Osteoblast (primary cell): ENCODE results near the gene MMP2. TPM values are rescaled to one million over a fixed set of nuclear protein-coding genes. Genes with fewer than 3 reads are reported as not detected.

ENCODE experiments used
- DNase-seq: peaks from one replicate; pipeline ENCODE4 v3.0.0; 2011; ENCODE audit warnings: low spot score, mixed read lengths; ENCODE audit not compliant: insufficient read length; ENCODE audit errors: missing footprints
- H2AFZ ChIP-seq: 2 replicates; pipeline ENCODE4 v1.6.0; 2011; ENCODE audit warnings: mild to moderate bottlenecking, low read length
- H3K27ac ChIP-seq: 2 replicates; pipeline ENCODE4 v1.5.1; 2011; ENCODE audit warnings: mild to moderate bottlenecking, low read depth, low read length, moderate library complexity
- H3K27me3 ChIP-seq: 2 replicates; pipeline ENCODE4 v1.6.0; 2012; ENCODE audit warnings: mild to moderate bottlenecking, control low read depth, inconsistent platforms, low read length, moderate library complexity; ENCODE audit not compliant: insufficient read depth
- H3K36me3 ChIP-seq: 2 replicates; pipeline ENCODE4 v1.5.1; 2011; ENCODE audit warnings: mild to moderate bottlenecking, low read length, control low read depth, moderate library complexity; ENCODE audit not compliant: insufficient read depth
- H3K4me1 ChIP-seq: 2 replicates; pipeline ENCODE4 v1.5.1; 2011; ENCODE audit warnings: mild to moderate bottlenecking, low read length, control low read depth, moderate library complexity; ENCODE audit not compliant: insufficient read depth
- H3K4me2 ChIP-seq: 2 replicates; pipeline ENCODE4 v1.6.0; 2011; ENCODE audit warnings: mild to moderate bottlenecking, low read length; ENCODE audit not compliant: insufficient read depth
- H3K4me3 ChIP-seq: fragments of 200-600 bp; sonication (generic); 3 replicates; pipeline ENCODE4 v1.5.1; 2012; ENCODE audit warnings: mild to moderate bottlenecking, low read length, inconsistent platforms; ENCODE audit not compliant: insufficient read depth
- H3K79me2 ChIP-seq: 2 replicates; pipeline ENCODE4 v1.6.0; 2012; ENCODE audit warnings: mild to moderate bottlenecking, low read length, control low read depth, inconsistent platforms; ENCODE audit not compliant: insufficient read depth
- H3K9me3 ChIP-seq: 2 replicates; pipeline ENCODE4 v1.5.1; 2011; ENCODE audit warnings: low read depth, low read length, control low read depth
- H4K20me1 ChIP-seq: 2 replicates; pipeline ENCODE4 v1.6.0; 2012; ENCODE audit warnings: mild to moderate bottlenecking, low read length, control low read depth; ENCODE audit not compliant: insufficient read depth
- total RNA-seq: library from RNA; depleted of rRNA; stranded (reverse); fragments of >200 nt; gene quantifications from 2 replicates; pipeline ENCODE4 v1.2.3, GENCODE V29; 2012
- TF ChIP-seq, protein P1 (sequence below): IDR thresholded peaks from 2 replicates; pipeline ENCODE4 v1.5.1; 2011; ENCODE audit warnings: mild to moderate bottlenecking, low read depth, low read length, moderate library complexity; ENCODE audit errors: extremely low read depth

The MMP2 gene
- total RNA-seq, 1 donor = 2,094 TPM

DNA sequence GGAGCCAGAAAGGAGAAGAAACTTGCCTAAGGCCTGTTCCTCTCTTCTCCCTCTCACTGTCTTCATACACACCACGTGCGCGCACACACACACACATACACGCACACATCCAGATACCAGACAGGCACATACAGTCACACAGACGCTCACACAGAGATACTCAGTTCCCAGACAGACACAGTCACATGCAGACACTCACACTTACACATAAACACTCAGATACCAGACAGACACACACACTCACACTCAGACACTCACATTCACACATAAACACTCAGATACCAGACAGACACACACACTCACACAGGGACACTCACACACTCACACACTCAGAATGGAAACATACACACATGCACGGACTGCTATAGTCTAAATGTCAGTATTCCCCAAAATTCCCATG, 24.1 kb upstream of the MMP2 start:
- no peak overlapping the region for H3K4me3 ChIP-seq
- H3K9me3 ChIP-seq = no peaks in the 10 kb centered on the region
- H3K4me1 ChIP-seq = no peaks in the 10 kb centered on the region
- H3K79me2 ChIP-seq = no peaks in the 10 kb centered on the region
- DNase-seq = no peak
- no peaks in the 10 kb centered on the region for H3K36me3 ChIP-seq
- no peaks in the 10 kb centered on the region for H4K20me1 ChIP-seq
- no peaks in the 10 kb centered on the region for H3K27me3 ChIP-seq
- H3K4me2 ChIP-seq = no peak overlapping the region
- no peak overlapping the region for H2AFZ ChIP-seq
- TF ChIP-seq, protein P1, sequence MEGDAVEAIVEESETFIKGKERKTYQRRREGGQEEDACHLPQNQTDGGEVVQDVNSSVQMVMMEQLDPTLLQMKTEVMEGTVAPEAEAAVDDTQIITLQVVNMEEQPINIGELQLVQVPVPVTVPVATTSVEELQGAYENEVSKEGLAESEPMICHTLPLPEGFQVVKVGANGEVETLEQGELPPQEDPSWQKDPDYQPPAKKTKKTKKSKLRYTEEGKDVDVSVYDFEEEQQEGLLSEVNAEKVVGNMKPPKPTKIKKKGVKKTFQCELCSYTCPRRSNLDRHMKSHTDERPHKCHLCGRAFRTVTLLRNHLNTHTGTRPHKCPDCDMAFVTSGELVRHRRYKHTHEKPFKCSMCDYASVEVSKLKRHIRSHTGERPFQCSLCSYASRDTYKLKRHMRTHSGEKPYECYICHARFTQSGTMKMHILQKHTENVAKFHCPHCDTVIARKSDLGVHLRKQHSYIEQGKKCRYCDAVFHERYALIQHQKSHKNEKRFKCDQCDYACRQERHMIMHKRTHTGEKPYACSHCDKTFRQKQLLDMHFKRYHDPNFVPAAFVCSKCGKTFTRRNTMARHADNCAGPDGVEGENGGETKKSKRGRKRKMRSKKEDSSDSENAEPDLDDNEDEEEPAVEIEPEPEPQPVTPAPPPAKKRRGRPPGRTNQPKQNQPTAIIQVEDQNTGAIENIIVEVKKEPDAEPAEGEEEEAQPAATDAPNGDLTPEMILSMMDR = no peak
- no peak overlapping the region for H3K27ac ChIP-seq

DNA sequence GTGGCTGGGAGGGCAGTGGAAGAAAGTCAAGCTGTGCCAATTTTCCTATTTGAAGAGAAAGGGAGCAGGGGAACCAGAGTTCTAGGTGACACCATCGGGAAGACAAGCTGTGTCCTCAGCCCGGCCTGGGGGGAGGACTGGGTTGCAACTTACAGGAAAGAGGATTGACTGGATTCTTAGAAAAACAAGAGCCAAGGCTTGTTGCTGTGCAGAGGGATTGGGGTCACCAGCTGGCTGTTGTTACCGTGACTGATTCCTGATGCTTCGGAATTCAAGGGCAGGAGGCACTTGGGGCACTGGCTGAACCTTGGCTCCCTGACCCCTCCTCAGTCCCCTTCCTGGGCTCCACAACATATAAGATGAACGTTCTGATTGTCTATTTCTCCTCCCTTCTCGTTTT, 16.8 kb upstream of the MMP2 start:
- TF ChIP-seq, protein P1 = no peak
- Histone ChIP-seq H2AFZ (no peak overlapping the region), H3K4me3 (no peak overlapping the region), H3K9me3 (no peaks in the 10 kb centered on the region), H3K36me3 (no peaks in the 10 kb centered on the region), H4K20me1 (no peaks in the 10 kb centered on the region), H3K79me2 (no peaks in the 10 kb centered on the region), H3K4me1 (peaks cover 3% of the 10 kb centered on the region), H3K27me3 (no peaks in the 10 kb centered on the region), H3K4me2 (no peak overlapping the region), H3K27ac (no peak overlapping the region)
- no peak for DNase-seq

DNA sequence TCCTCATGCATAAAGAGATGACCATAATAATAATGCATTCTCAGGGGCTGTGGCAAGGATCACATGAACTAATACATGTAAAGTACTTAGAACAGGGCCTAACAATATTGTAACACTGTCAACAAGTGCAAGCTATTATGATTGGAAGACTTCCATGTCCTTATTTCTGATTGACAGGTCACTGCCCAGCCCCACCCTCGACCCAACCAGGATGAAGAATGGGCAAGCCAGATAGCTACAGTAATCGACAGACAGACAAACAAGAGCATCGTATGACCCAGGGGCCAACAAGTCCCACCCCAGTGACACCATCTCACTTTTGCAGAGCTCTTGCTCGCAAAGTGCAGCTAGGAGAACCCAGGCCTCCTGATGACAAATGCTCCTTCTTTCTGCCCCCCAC, 14.6 kb upstream of the MMP2 start:
- H3K27ac ChIP-seq = no peak overlapping the region
- H3K79me2 ChIP-seq = no peaks in the 10 kb centered on the region
- no peak for DNase-seq
- H2AFZ ChIP-seq = no peak overlapping the region
- peaks cover 3% of the 10 kb centered on the region for H3K4me1 ChIP-seq
- H3K4me3 ChIP-seq = no peak overlapping the region
- H3K27me3 ChIP-seq = no peaks in the 10 kb centered on the region
- TF ChIP-seq, protein P1 = no peak
- no peaks in the 10 kb centered on the region for H4K20me1 ChIP-seq
- H3K9me3 ChIP-seq = no peaks in the 10 kb centered on the region
- no peaks in the 10 kb centered on the region for H3K36me3 ChIP-seq
- H3K4me2 ChIP-seq = no peak overlapping the region

DNA sequence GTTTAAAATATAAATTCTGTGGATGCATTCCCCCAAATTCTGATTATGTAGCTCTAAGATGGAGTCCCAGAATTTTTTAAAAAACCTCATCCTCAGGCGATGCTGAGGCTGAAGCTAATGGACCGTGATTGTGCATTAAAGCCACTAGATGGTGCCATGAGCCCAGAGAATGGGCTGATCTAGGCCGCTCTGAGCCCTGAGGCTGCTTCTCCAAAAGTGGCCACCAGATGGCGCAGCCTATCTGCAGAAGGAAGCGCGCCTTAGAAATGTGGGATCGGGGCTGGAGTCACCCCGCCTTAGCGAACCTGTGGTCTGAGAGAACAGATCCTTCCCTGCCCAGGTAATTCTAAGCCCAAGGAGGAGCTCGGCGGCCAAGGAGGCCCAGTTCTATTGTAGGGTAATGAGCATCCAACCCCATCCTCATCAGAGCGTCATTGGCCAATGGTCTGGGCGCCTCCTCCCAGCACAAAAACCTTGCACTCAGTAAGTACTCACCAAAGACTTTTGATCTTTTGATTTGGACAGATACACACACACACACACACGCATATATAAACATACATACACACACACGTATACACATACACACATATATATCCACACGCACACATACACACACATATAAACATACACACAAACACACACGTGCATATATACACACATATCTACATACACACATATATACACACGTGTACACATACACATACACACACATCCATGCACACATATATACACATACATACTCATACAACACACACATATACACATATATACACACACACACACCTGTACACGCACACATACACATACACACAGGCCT, 13.7 kb upstream of the MMP2 start:
- H3K4me2 ChIP-seq = peak overlapping the region; percentile 73
- H3K27ac ChIP-seq = no peak overlapping the region
- H3K4me1 ChIP-seq = peaks cover 11% of the 10 kb centered on the region
- no peaks in the 10 kb centered on the region for H3K36me3 ChIP-seq
- TF ChIP-seq, protein P1 = peak; percentile 100
- peak overlapping the region; percentile 48 for H3K4me3 ChIP-seq
- no peaks in the 10 kb centered on the region for H3K27me3 ChIP-seq
- H2AFZ ChIP-seq = peak overlapping the region; percentile 79
- H3K79me2 ChIP-seq = no peaks in the 10 kb centered on the region
- no peaks in the 10 kb centered on the region for H3K9me3 ChIP-seq
- no peaks in the 10 kb centered on the region for H4K20me1 ChIP-seq
- DNase-seq = no peak
